ENCODE measurements around the gene ACE2.
"Not testable (repeated sequence)": the region's sequence is repeated elsewhere in the genome, so short reads cannot be mapped to it uniquely, and the experiment has no call there.

ACE2 gene

DNA sequence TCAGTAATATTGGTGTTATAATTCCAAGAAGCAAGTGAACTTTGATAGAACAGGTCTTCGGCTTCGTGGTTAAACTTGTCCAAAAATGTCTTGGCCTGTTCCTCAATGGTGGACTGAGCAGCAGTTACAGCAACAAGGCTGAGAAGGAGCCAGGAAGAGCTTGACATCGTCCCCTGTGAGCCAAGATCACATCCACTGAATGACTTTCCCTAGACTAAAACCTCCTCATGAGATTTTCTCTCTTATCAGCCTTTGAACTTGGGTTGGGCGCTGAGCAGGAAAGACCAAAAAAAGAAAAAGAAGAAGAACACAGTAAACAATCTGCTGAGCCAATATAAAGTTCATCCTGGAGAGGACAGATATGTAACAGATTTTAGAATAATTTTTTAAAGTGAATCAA, at the start of gene ACE2:
Gene ACE2, minus strand, starts transcription at position 216 of the 400 bp plus-strand sequence. Its CDS starts 49 bp downstream, at position 167.
- no peak for DNase-seq (ENCODE audit: low read depth)

DNA sequence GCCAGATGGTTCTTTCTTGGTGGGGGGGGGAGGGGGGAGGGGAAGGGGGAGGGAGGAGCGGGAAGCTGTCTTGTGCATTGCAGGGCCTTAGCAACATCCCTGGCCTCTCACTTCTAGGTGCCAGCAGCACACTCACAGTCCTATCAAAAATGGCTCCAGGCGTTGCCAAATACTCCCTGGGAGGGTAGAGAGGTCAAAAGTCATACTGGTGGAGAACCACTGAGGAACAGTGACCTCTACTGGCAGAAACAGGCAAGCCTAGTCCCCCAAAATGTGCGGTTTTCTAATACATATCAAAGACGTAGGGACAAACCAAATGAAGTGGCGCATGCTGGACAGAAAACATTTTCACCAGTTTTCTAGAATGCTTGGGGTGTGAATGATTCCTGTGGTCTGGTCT, 46.8 kb upstream of the ACE2 start:
- DNase-seq (ENCODE audit: low read depth) = not testable (repeated sequence)

DNA sequence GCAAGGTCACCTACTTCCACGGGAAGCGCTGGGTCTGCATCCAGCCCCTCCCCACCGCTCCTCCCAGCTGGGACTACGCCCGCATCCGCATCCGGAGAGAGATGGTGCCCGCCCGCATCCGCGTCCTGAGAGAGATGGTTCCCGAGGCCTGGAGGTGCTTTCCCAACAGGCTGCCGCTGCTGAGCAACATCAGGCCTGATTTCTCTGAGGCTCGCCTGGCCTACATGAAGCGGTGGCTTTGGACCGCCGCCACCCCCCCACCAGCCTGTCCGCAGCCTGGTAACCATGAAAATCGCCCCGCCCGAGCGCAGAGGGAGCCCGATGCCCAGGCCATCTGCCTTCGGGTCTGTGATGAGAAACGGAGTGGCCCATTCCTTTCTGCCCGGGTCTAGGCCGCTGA, 45.8 kb upstream of the ACE2 start:
- no peak for DNase-seq (ENCODE audit: low read depth)

DNA sequence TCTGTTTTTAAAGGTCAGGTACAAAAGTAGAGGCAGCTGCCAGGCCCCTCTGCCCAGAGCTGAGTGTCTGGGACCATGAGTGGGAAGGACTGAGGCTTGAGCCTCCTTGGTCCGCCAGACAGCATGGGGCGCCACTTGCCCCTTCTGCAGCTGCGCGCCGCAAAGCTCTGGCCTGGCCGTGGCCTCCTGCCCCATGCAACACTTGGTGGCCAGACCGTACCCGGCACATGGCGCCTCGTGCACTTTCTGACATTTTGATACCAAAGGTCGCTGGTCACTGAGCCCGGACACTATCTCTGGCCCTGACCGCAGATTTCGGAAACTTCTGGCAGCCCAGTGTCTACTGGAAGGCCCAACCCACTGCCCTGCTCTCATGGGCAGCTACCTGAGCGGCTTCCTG, 45.3 kb upstream of the ACE2 start:
- no peak for DNase-seq (ENCODE audit: low read depth)

DNA sequence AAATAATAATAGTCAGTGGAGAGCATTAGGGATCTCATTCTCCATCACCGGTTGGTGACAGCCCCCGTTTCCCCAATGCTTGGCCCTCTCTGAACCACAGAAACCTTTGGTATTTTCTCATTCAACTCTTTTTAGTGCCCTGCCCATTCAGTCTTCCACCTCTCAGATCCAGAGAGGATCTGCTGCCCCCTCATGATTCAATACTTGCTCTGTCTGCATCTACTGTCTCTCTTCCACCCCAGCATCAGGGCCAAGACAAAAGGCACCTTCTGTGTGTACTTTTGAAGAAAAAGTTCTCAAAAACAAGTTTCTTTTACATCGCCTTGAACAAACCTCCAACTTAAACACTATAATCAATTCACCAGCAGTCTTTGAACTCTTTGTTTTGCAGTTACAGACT, 44.5 kb upstream of the ACE2 start:
- no peak for DNase-seq (ENCODE audit: low read depth)

DNA sequence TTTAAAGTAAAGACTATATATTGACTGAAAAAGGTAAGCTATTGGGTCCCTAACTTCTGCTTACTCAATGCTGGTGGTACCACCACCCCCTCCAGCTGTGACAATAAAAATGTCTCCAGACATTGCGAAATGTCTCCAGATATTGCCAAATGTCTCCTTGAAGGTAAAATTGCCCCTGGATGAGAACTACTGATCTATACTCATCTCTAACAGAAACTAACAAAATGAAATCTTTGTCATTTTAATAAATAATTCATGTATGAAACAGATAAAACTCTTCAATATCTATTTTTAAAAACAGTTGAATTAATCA, 43.8 kb upstream of the ACE2 start:
- no peak for DNase-seq (ENCODE audit: low read depth)

DNA sequence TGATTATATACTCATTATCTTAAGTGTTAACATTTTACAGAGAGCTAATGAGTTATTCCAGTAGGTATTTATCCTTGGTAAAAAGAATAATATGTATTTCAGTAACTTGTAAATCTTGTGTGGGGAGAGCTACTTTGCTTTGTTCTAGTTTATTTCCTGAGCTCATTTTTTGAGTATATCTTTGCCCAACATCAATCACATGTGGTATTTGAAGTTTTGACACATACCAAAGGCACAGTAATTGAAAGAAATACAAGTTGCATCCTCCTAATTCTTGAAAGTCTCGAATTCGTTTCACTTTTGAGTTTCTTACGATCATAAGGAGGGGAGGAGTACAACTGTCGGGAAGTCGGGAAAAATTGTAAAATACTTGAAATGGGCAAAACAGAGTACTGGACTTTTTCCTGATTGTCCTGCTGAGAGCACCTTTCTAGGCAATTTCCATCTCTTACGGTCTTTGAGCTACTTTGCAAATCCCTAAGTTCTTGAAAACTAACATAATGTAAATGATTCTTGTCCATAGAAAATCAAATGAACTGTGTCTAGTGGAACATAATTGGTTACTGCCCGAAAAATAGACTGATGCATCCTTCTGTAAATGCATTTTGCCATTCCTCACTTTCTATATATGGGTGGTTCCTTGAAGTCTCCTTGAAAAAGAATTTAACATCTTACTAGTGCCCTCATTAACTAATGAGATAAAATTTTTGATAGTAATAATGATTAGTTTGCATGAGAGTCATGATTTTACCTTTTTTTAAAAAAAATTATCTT, 43.2 kb upstream of the ACE2 start:
- no peak for DNase-seq (ENCODE audit: low read depth)

DNA sequence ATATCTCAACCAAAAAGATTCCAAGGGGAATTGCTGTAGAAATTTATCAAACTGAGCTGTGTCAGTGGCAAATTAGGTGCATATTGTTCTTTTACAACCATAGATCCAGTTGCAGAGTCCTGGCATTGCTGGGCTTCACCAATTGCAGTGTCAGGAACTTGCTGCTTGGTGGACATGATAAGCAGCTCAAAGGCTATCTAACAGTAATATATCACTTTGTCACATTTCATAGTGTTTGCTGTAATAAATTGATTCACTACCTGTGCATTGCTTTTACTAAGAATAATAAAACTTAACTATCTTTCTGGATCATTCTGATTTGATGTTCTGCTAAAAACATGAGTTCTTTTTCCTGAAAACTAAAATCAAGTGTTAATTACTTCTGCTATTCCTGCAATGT, 30.9 kb upstream of the ACE2 start:
- DNase-seq (ENCODE audit: low read depth) = no peak

DNA sequence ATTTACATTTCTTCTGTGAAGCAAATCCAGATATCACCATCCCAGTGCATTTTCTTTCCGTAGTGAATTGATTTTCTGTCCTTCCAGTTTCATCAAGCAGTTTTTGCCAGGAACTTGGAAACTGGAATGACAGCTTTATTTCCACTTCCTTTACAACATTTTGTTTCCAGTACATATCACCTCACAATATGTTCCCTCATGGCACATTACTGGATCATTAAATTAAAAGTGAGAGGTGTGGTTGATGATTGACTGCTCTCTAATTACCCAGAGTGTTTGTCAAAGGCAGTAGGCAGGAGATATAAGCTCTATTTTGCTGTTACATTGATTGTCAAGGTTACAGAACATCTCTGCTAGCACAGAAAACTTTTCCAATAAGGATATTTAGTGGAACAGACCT, 22.3 kb upstream of the ACE2 start:
- no peak for DNase-seq (ENCODE audit: low read depth)

DNA sequence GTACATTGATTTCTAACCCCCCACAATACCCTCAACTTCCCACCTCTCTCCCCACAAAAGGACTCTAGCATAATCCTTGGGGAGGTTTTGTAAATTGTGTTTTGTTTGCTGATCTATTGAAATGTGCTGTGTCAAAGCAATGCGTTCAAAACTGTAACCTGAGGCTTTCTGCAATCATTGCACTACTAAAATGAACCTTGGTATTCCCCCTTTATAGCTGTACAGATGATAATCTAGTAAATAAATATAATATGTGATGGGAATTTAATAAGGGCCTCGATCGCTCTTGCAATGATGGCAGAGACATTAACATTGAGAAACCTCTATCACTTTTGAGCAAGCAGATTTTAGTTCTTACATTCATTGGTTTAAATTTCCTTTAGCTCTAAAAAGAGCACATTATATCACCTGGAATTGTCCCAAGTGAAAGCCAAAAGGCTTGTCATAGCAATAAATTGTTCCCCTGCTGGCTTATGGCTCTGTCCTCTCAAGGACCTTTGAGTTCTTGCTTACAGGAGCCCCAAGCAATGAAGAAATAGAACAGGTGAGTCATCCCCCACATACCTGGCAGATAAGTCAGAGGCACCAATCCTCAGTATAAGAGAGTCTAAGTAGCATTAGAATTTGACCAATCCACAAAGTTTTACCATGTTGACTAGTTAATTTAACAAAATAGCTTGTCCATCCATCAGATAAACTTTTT, 18.4 kb upstream of the ACE2 start:
- no peak for DNase-seq (ENCODE audit: low read depth)

DNA sequence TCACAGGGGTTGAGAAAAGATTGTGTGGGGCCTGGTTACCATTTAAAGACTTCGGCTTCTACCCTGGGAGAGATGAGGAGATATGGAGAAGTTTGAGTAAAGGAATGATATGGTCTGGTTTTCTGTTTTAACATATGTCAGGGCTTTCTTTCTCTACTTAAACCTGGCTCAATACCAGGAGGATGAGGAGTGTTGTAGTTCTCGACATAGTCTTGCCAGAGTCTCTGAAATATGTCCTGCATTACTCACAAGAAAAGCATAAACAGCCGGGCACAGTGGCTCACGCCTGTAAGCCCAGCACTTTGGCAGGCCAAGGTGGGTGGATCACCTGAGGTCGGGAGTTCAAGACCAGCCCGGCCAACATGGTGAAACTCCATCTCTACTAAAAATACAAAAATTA, 16.4 kb upstream of the ACE2 start:
- DNase-seq (ENCODE audit: low read depth) = no peak

DNA sequence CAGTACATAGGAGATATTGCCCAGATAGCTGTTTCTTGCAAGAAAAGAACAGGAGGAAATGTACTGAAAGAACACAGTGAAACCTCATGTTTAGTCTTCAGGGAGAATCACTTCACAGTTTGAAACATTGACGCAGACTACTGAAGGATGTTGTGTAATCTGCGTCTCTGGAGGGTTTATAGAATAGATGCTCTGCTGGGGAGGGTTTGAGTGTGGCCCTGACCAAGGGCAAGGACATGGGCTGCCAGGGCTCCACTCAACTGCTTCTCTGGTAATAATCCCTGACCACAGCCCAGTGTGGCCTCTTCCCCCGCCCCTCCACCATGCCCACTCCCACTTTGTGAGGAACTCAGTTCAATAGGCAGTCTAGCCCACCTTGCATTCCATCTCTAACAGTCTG, 15.8 kb upstream of the ACE2 start:
- no peak for DNase-seq (ENCODE audit: low read depth)

DNA sequence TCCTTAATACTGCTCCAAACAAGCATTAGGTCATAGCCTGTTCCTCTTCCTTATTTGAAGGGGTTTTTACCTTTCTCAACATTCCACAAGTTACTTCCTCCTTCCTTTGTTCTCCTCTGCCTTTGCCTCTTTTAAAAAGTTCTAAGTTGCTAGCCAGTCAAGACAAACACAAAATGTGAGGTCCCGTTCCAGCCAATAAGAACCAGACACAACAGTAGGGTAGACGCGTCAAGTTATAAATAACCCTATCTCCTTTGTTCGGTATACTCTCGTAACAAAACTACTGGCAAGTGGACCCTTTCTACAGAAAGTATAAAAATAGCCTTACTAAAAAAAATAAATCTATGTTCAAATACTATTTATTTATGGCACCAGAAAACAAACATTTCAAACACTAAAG, 6.3 kb upstream of the ACE2 start:
- no peak for DNase-seq (ENCODE audit: low read depth)

DNA sequence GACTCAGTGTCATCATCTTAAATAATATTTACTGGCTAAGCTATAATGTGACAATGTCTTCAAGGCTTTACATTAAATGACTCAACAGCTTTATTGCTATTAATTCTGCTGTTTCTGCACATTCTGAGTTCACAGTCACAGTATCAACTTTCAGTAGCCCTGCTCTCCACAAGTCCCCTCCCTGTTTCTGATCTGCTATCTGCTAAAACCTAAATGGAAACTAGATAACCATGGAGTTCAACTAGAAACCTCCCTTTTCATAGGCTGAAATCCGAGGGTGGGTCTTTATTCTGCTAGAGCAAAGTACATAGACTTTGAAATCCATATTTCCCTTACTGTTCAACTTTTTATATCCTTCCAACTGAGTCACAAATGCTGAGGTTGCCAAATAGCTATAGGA, 5.4 kb upstream of the ACE2 start:
- no peak for DNase-seq (ENCODE audit: low read depth)

DNA sequence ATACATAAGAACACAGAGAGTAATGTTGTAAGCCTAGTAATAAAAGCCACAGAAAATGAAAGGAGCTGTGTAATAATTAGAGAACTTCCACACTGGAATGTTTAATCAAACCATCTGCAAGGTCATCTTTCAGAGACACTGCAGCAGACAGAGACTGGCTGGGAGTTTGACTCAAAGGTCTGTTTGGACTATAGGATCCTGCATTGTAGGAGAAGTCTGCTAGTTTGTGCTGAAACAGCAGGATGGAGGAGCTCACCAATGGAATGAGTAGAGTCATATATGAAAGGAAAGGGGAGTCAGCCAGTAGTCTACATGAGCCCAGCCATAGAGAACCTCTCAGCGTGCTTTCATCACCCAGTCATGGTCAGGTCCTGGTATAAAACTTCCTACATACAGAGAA, 4.5 kb upstream of the ACE2 start:
- no peak for DNase-seq (ENCODE audit: low read depth)

DNA sequence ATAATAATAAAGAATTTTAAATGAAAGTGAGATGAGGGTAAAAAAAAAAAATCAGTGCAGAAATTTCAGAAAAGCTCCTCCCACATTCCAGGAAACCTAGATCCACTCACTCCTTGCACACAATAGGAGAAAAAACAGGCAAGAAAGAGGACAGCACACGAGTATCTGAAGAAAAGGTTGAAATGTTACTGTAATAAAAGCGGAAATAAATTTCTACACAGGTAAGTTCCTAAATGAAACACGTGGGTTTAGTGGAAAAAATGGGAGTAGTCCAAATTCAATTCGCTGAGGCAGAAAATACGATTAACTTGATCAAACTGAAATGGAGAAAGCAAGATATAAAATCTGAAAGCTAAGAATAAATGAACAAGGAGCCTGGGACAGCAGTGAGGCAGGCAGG, 2.0 kb upstream of the ACE2 start:
- no peak for DNase-seq (ENCODE audit: low read depth)

DNA sequence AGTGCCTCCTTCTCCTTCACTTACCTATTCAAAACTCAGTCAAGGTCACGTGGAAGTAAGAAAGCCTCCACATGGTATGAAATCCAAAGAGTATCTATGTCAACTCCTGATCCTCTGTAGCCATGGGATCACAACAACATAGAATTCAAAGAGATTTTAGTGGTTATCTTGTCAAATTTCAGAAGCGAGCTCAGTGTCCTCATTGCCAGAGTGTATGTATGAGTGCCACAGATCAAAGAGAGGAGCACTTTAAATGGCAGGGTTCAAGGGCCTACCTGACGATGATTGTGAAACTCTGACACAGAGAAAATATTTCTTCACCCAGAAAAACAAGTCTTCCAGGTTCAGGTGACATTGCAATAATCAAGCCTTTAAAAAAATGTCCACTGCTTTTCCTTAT, 1.2 kb upstream of the ACE2 start:
- no peak for DNase-seq (ENCODE audit: low read depth)

DNA sequence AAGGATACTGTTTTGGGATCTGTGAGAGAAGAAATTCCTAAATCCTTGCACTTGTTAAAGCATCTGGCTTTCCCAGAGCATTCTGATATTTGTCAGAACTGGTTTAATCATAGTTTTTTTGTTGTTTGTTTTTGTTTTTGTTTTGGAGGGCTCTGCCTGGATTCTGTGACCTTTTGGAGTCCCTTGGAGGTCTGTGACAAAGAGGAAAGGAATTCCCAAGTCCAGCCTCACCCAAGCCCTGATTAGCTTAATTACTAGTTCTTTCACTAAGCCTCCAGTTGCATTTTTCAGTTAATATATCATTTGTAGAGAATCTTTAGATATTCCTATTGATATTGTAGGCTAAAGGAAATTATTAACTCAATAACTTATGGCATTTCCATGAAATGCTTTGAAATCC, 711 bp downstream of the ACE2 start:
- no peak for DNase-seq (ENCODE audit: low read depth)

DNA sequence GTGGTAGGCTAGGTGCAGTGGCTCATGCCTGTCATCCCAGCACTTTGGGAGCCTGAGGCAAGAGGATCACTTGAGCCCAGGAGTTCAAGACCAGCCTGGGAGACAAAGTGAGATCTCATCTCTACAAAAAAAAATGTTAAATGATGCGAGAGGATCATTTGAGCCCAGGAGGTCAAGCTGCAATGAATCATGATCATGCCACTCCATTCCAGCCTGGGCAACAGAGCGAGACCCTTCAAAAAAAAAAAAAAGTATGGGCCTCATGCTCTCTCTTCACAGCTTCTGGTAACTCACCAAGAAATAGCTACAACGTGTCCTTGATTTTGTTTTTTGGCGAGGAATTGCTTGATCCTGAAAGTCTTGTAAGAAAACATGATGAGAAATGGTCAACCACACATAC, 1.3 kb downstream of the ACE2 start:
- no peak for DNase-seq (ENCODE audit: low read depth)

DNA sequence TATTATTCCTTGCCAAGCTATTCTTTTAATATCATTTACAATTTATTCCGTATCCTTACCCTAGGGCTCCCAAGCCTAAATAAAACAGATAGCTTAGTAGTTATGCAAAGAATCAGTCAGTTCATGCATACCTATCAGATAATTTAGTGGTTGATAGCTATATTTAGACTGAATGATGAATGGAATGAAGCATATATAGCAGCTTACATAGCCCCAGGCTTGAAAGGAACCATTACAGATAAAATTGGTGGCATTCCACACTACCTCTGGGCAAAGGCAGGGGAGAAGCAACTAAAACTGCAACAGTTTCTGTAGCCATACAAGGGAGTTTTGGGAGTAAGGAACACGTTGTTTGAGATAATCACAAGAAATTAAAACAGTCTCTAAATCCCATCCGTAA, 2.7 kb downstream of the ACE2 start:
- no peak for DNase-seq (ENCODE audit: low read depth)

DNA sequence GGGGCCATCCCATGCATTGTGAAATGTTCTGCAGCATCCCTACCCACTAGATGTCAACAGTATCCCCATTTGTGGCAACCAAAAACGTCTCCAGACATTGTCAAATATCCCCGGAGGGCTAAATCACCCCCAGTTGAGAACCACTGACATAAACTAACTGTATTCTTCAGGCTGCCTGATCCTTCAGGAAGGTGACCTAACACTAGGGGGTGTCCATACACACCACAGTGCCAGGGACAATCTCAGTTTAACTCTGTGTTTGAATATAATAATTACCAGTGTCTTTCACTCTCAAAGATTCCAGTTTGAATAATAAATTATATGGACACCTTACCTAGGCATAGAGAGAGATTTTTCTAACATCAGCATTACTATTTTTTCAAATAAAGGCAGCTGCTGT, 6.4 kb downstream of the ACE2 start:
- no peak for DNase-seq (ENCODE audit: low read depth)

DNA sequence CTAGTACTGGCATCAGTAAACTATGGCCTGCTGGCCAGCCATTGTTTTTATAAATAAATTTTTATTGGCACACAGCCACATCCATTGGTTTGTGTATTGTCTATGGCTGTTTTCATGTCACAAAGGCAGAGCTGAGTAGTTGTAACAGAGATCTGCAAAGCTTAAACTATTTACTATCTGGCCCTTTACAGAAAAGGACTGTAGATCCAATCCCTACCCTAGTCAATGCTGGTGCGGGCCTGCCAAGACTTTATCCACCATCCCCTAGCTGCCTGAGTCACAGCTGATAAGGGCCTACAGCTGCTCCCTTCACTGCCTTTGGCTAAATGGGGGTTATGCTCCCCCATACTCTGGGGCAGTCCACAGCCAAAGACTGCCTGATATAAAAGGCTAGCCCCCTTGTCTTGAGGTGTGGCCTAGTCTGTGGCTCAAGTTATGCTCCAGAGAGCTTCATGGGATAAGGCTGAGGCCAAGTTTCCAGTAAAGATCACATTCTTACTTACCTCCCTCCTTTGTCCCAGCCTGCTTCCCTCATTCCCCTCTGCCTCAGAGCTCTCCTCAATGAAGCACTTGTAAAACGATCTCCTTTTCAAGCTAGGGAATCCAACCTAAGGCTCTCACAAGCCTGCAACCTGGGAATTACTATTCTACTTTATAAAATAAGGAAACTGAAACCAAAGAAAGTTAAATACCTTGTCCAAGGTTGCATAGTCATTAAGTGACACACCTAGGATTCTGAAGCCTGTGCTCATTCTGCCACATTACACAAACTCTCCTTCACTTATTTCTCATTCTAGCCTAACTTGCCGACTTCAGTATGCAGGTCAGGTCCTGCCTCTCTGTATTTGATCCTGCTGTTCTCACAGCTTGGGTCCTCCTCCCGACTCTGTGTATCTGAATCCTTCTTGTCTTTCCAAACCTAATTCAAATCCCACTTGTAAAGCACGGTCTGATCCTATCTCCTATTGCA, 20.7 kb downstream of the ACE2 start:
- DNase-seq (ENCODE audit: low read depth) = no peak

DNA sequence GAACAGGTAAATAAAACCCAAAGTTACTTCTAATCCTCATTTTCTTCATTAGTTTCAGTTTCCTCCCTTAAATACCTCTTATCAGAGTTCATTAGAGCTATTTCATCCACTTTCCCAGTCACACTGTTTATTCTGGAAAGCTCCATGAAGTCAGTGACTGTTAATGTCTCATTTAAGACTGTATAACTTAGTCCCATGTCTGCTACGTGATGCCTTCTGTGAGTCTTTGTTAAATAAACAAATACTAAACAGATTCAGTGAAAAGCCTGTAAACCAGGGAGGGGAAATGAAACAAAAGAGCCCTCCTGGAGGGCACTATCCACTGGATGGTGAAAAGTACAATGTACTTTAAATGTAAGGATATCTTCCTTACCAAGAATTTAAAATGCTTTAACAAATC, 24.7 kb downstream of the ACE2 start:
- DNase-seq (ENCODE audit: low read depth) = no peak

All from stimulated activated CD8-positive, alpha-beta memory T cell treated with anti-CD3 and anti-CD28 coated beads, Interleukin-15, amount 100 ng/mL, for 24 hours (primary cell).